ENCODE results near the gene HDAC1. TPM values are rescaled to one million over a fixed set of nuclear protein-coding genes. Genes with fewer than 3 reads are reported as not detected.

Gene HDAC1
- total and polyA plus RNA-seq, 10 of the 15 experiments (the other 5 are each of a cell fraction or from before 2014, with no cell fraction given) = 147 to 331 (median 168) TPM

DNA sequence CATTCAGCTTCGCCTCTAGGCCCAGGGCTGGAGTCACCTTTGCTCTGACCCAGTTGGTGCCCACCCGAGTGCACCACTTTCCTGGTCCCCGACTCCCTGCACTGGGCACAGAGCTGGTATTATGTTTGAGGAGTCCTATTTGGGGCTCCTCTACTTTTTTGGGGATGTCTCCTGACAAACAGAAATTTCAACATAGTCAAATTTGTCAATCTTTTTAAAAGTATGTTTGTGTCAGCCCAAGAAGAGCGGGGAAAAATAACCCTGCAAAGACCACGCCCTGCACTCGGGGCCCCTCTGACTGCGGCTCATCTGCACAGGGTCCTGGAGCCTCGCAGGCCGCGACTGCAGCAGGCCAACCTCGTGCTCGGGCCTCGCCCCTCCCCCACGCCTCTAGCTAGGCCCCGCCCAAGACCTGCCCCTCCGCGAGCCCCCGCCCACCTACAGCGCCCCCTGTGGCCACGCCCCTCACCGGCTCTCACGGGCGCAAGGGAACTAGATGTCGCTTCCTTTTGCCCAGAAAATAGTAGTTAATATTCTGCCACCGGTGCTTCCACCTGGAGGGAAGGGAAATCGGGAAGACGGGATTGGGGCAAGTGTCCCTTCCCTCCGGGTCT, 59.0 kb downstream of the HDAC1 start (continued):
- TF ChIP-seq SRF (IDR thresholded peaks at IDR 0.05; ENCODE audit: low read depth in 2 of 2, low read length in 2 of 2) (no peak), STAT3 (IDR thresholded peaks at IDR 0.05; ENCODE audit: low read depth, low read length) (no peak), TARDBP (IDR thresholded peaks at IDR 0.05; ENCODE audit: borderline replicate concordance) (no peak), POLR2AphosphoS2 (IDR thresholded peaks at IDR 0.05; ENCODE audit: low read depth, low read length) (no peak), CREB1 (IDR thresholded peaks at IDR 0.05; ENCODE audit: low read depth) (peak; percentile 11; the same call in 1 of the 2 replicates), FOXM1 (IDR thresholded peaks at IDR 0.05; ENCODE audit: low read depth, low read length) (no peak), TCF7 (IDR thresholded peaks at IDR 0.05; ENCODE audit: borderline replicate concordance) (no peak), SMC3 (IDR thresholded peaks at IDR 0.05; ENCODE audit: borderline replicate concordance, low read length) (no peak), BHLHE40 (IDR thresholded peaks at IDR 0.05; ENCODE audit: borderline replicate concordance in 1 of 2, low read depth in 2 of 2, low read length in 1 of 2) (peak in 1 of 2 experiments; percentile 12; a peak in 2 of 4 replicates), HDAC6 (IDR thresholded peaks at IDR 0.05; ENCODE audit: unreplicated experiment) (no peak), SREBF2 (IDR thresholded peaks at IDR 0.05; ENCODE audit: low read length) (no peak), MTA3 (IDR thresholded peaks at IDR 0.05; ENCODE audit: borderline replicate concordance, low read length) (no peak)
- TF ChIP-seq, protein P1, sequence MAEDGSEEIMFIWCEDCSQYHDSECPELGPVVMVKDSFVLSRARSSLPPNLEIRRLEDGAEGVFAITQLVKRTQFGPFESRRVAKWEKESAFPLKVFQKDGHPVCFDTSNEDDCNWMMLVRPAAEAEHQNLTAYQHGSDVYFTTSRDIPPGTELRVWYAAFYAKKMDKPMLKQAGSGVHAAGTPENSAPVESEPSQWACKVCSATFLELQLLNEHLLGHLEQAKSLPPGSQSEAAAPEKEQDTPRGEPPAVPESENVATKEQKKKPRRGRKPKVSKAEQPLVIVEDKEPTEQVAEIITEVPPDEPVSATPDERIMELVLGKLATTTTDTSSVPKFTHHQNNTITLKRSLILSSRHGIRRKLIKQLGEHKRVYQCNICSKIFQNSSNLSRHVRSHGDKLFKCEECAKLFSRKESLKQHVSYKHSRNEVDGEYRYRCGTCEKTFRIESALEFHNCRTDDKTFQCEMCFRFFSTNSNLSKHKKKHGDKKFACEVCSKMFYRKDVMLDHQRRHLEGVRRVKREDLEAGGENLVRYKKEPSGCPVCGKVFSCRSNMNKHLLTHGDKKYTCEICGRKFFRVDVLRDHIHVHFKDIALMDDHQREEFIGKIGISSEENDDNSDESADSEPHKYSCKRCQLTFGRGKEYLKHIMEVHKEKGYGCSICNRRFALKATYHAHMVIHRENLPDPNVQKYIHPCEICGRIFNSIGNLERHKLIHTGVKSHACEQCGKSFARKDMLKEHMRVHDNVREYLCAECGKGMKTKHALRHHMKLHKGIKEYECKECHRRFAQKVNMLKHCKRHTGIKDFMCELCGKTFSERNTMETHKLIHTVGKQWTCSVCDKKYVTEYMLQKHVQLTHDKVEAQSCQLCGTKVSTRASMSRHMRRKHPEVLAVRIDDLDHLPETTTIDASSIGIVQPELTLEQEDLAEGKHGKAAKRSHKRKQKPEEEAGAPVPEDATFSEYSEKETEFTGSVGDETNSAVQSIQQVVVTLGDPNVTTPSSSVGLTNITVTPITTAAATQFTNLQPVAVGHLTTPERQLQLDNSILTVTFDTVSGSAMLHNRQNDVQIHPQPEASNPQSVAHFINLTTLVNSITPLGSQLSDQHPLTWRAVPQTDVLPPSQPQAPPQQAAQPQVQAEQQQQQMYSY (CRISPR knock-in tag; IDR thresholded peaks at IDR 0.05) = no peak
- TF ChIP-seq, protein P2, sequence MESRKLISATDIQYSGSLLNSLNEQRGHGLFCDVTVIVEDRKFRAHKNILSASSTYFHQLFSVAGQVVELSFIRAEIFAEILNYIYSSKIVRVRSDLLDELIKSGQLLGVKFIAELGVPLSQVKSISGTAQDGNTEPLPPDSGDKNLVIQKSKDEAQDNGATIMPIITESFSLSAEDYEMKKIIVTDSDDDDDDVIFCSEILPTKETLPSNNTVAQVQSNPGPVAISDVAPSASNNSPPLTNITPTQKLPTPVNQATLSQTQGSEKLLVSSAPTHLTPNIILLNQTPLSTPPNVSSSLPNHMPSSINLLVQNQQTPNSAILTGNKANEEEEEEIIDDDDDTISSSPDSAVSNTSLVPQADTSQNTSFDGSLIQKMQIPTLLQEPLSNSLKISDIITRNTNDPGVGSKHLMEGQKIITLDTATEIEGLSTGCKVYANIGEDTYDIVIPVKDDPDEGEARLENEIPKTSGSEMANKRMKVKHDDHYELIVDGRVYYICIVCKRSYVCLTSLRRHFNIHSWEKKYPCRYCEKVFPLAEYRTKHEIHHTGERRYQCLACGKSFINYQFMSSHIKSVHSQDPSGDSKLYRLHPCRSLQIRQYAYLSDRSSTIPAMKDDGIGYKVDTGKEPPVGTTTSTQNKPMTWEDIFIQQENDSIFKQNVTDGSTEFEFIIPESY (IDR thresholded peaks at IDR 0.05) = peak; percentile 71; the same call in 1 of the 2 replicates
- TF ChIP-seq, protein P3, sequence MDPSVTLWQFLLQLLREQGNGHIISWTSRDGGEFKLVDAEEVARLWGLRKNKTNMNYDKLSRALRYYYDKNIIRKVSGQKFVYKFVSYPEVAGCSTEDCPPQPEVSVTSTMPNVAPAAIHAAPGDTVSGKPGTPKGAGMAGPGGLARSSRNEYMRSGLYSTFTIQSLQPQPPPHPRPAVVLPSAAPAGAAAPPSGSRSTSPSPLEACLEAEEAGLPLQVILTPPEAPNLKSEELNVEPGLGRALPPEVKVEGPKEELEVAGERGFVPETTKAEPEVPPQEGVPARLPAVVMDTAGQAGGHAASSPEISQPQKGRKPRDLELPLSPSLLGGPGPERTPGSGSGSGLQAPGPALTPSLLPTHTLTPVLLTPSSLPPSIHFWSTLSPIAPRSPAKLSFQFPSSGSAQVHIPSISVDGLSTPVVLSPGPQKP (IDR thresholded peaks at IDR 0.05; ENCODE audit: low read depth, low read length) = no peak
- TF ChIP-seq, protein P4, sequence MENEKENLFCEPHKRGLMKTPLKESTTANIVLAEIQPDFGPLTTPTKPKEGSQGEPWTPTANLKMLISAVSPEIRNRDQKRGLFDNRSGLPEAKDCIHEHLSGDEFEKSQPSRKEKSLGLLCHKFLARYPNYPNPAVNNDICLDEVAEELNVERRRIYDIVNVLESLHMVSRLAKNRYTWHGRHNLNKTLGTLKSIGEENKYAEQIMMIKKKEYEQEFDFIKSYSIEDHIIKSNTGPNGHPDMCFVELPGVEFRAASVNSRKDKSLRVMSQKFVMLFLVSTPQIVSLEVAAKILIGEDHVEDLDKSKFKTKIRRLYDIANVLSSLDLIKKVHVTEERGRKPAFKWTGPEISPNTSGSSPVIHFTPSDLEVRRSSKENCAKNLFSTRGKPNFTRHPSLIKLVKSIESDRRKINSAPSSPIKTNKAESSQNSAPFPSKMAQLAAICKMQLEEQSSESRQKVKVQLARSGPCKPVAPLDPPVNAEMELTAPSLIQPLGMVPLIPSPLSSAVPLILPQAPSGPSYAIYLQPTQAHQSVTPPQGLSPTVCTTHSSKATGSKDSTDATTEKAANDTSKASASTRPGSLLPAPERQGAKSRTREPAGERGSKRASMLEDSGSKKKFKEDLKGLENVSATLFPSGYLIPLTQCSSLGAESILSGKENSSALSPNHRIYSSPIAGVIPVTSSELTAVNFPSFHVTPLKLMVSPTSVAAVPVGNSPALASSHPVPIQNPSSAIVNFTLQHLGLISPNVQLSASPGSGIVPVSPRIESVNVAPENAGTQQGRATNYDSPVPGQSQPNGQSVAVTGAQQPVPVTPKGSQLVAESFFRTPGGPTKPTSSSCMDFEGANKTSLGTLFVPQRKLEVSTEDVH (IDR thresholded peaks at IDR 0.05; ENCODE audit: low read depth, partially characterized antibody) = no peak

All from GM12878 (cell line).